ENCODE measurements around the gene OSBPL6.

GRCh38 chr2:178275600-178275999 lies 81.3 kb downstream of the OSBPL6 start:
- TF ChIP-seq POLR2AphosphoS5 (IDR thresholded peaks at IDR 0.05): no peak
- TF ChIP-seq, protein P1, sequence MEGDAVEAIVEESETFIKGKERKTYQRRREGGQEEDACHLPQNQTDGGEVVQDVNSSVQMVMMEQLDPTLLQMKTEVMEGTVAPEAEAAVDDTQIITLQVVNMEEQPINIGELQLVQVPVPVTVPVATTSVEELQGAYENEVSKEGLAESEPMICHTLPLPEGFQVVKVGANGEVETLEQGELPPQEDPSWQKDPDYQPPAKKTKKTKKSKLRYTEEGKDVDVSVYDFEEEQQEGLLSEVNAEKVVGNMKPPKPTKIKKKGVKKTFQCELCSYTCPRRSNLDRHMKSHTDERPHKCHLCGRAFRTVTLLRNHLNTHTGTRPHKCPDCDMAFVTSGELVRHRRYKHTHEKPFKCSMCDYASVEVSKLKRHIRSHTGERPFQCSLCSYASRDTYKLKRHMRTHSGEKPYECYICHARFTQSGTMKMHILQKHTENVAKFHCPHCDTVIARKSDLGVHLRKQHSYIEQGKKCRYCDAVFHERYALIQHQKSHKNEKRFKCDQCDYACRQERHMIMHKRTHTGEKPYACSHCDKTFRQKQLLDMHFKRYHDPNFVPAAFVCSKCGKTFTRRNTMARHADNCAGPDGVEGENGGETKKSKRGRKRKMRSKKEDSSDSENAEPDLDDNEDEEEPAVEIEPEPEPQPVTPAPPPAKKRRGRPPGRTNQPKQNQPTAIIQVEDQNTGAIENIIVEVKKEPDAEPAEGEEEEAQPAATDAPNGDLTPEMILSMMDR (IDR thresholded peaks at IDR 0.05): no peak
